ENCODE measurements around the gene FAM43B. TPM values are rescaled to one million over a fixed set of nuclear protein-coding genes. Genes with fewer than 3 reads are reported as not detected.

FAM43B gene
- total RNA-seq, 1 experiment from 2014 or later: not detected

GRCh38 chr1:20578721-20579395, 26.5 kb downstream of the FAM43B start:
- Histone ChIP-seq H3K4me3 (ENCODE audit: low read length) (no peak overlapping the region), H2AFZ (ENCODE audit: low read length) (no peak overlapping the region), H3K9me2 (replicated peaks; ENCODE audit: insufficient read depth, low read length) (no peaks in the 10 kb centered on the region), H4K20me1 (ENCODE audit: insufficient read depth, low read depth, low read length) (no peaks in the 10 kb centered on the region), H3K9me3 (ENCODE audit: low read length) (no peaks in the 10 kb centered on the region), H3K4me1 (ENCODE audit: low read length) (no peaks in the 10 kb centered on the region), H3K27ac (ENCODE audit: low read length) (no peak overlapping the region), H3K36me3 (ENCODE audit: insufficient read depth, low read length) (no peaks in the 10 kb centered on the region), H3K27me3 (ENCODE audit: low read length) (no peaks in the 10 kb centered on the region), H3K4me2 (ENCODE audit: low read depth, low read length, poor library complexity, severe bottlenecking) (no peak overlapping the region), H3K9ac (ENCODE audit: low read length) (no peak overlapping the region), H3K79me2 (ENCODE audit: low read length) (no peaks in the 10 kb centered on the region)
- DNase-seq: no peak

- Histone ChIP-seq H4K20me1 (ENCODE audit: insufficient read depth, low read depth, low read length) (no peaks in the 10 kb centered on the region), H3K36me3 (ENCODE audit: insufficient read depth, low read length) (no peaks in the 10 kb centered on the region), H3K9me3 (ENCODE audit: low read length) (no peaks in the 10 kb centered on the region), H3K27ac (ENCODE audit: low read length) (no peak overlapping the region), H3K4me1 (ENCODE audit: low read length) (no peaks in the 10 kb centered on the region), H3K79me2 (ENCODE audit: low read length) (no peaks in the 10 kb centered on the region), H2AFZ (ENCODE audit: low read length) (no peak overlapping the region), H3K4me3 (ENCODE audit: low read length) (no peak overlapping the region), H3K27me3 (ENCODE audit: low read length) (no peaks in the 10 kb centered on the region), H3K9me2 (replicated peaks; ENCODE audit: insufficient read depth, low read length) (no peaks in the 10 kb centered on the region), H3K4me2 (ENCODE audit: low read depth, low read length, poor library complexity, severe bottlenecking) (no peak overlapping the region), H3K9ac (ENCODE audit: low read length) (no peak overlapping the region)
- DNase-seq: no peak
These were observed 32.5 kb downstream of the FAM43B start for GRCh38 chr1:20584890-20585289.

- no peak for DNase-seq
- H3K9me3 ChIP-seq (ENCODE audit: low read length): no peaks in the 10 kb centered on the region
- no peaks in the 10 kb centered on the region for H3K36me3 ChIP-seq (ENCODE audit: insufficient read depth, low read length)
- H3K9me2 ChIP-seq (replicated peaks; ENCODE audit: insufficient read depth, low read length): no peaks in the 10 kb centered on the region
- no peaks in the 10 kb centered on the region for H3K4me1 ChIP-seq (ENCODE audit: low read length)
- H3K9ac ChIP-seq (ENCODE audit: low read length): no peak overlapping the region
- H3K79me2 ChIP-seq (ENCODE audit: low read length): no peaks in the 10 kb centered on the region
- H4K20me1 ChIP-seq (ENCODE audit: insufficient read depth, low read depth, low read length): no peaks in the 10 kb centered on the region
- no peak overlapping the region for H3K27ac ChIP-seq (ENCODE audit: low read length)
- H3K27me3 ChIP-seq (ENCODE audit: low read length): no peaks in the 10 kb centered on the region
- H3K4me2 ChIP-seq (ENCODE audit: low read depth, low read length, poor library complexity, severe bottlenecking): no peak overlapping the region
- no peak overlapping the region for H2AFZ ChIP-seq (ENCODE audit: low read length)
- no peak overlapping the region for H3K4me3 ChIP-seq (ENCODE audit: low read length)
These were observed 34.7 kb downstream of the FAM43B start for GRCh38 chr1:20586953-20587660.

- H3K9me3 ChIP-seq (ENCODE audit: low read length): no peaks in the 10 kb centered on the region
- no peaks in the 10 kb centered on the region for H3K79me2 ChIP-seq (ENCODE audit: low read length)
- H3K36me3 ChIP-seq (ENCODE audit: insufficient read depth, low read length): no peaks in the 10 kb centered on the region
- no peak overlapping the region for H3K4me2 ChIP-seq (ENCODE audit: low read depth, low read length, poor library complexity, severe bottlenecking)
- no peak overlapping the region for H3K9ac ChIP-seq (ENCODE audit: low read length)
- H3K4me1 ChIP-seq (ENCODE audit: low read length): no peaks in the 10 kb centered on the region
- H3K9me2 ChIP-seq (replicated peaks; ENCODE audit: insufficient read depth, low read length): no peaks in the 10 kb centered on the region
- no peak for DNase-seq
- no peak overlapping the region for H2AFZ ChIP-seq (ENCODE audit: low read length)
- no peaks in the 10 kb centered on the region for H4K20me1 ChIP-seq (ENCODE audit: insufficient read depth, low read depth, low read length)
- H3K4me3 ChIP-seq (ENCODE audit: low read length): no peak overlapping the region
- H3K27ac ChIP-seq (ENCODE audit: low read length): no peak overlapping the region
- H3K27me3 ChIP-seq (ENCODE audit: low read length): no peaks in the 10 kb centered on the region
These were observed 35.3 kb downstream of the FAM43B start for GRCh38 chr1:20587661-20588053.

GRCh38 chr1:20588634-20589225, 36.4 kb downstream of the FAM43B start, which contains the start of gene CDA:
Gene CDA, plus strand, starts transcription at chr1:20589097. Its CDS starts 33 bp downstream, at chr1:20589130.
- Histone ChIP-seq H3K27ac (ENCODE audit: low read length) (no peak within 1 kb of the TSS), H3K9ac (ENCODE audit: low read length) (no peak within 1 kb of the TSS), H3K4me1 (ENCODE audit: low read length) (no peaks in the 10 kb centered on the region), H3K36me3 (ENCODE audit: insufficient read depth, low read length) (no peaks in the 10 kb centered on the region), H3K9me3 (ENCODE audit: low read length) (no peaks in the 10 kb centered on the region), H3K79me2 (ENCODE audit: low read length) (no peaks in the 10 kb centered on the region), H3K4me2 (ENCODE audit: low read depth, low read length, poor library complexity, severe bottlenecking) (no peak within 1 kb of the TSS), H2AFZ (ENCODE audit: low read length) (no peak within 1 kb of the TSS), H4K20me1 (ENCODE audit: insufficient read depth, low read depth, low read length) (no peaks in the 10 kb centered on the region), H3K27me3 (ENCODE audit: low read length) (no peaks in the 10 kb centered on the region), H3K9me2 (replicated peaks; ENCODE audit: insufficient read depth, low read length) (no peaks in the 10 kb centered on the region), H3K4me3 (ENCODE audit: low read length) (no peak within 1 kb of the TSS)
- no peak for DNase-seq

- no peak for DNase-seq
- no peaks in the 10 kb centered on the region for H3K27me3 ChIP-seq (ENCODE audit: low read length)
- H3K9me2 ChIP-seq (replicated peaks; ENCODE audit: insufficient read depth, low read length): no peaks in the 10 kb centered on the region
- H3K9me3 ChIP-seq (ENCODE audit: low read length): no peaks in the 10 kb centered on the region
- H3K79me2 ChIP-seq (ENCODE audit: low read length): no peaks in the 10 kb centered on the region
- H4K20me1 ChIP-seq (ENCODE audit: insufficient read depth, low read depth, low read length): no peaks in the 10 kb centered on the region
- H3K4me3 ChIP-seq (ENCODE audit: low read length): no peak overlapping the region
- H3K9ac ChIP-seq (ENCODE audit: low read length): no peak overlapping the region
- no peak overlapping the region for H3K27ac ChIP-seq (ENCODE audit: low read length)
- no peak overlapping the region for H3K4me2 ChIP-seq (ENCODE audit: low read depth, low read length, poor library complexity, severe bottlenecking)
- H3K4me1 ChIP-seq (ENCODE audit: low read length): no peaks in the 10 kb centered on the region
- no peaks in the 10 kb centered on the region for H3K36me3 ChIP-seq (ENCODE audit: insufficient read depth, low read length)
- no peak overlapping the region for H2AFZ ChIP-seq (ENCODE audit: low read length)
These were observed 37.2 kb downstream of the FAM43B start for GRCh38 chr1:20589331-20590278.

- Histone ChIP-seq H3K27ac (ENCODE audit: low read length) (no peak overlapping the region), H3K9ac (ENCODE audit: low read length) (no peak overlapping the region), H3K9me2 (replicated peaks; ENCODE audit: insufficient read depth, low read length) (no peaks in the 10 kb centered on the region), H3K4me1 (ENCODE audit: low read length) (no peaks in the 10 kb centered on the region), H3K36me3 (ENCODE audit: insufficient read depth, low read length) (no peaks in the 10 kb centered on the region), H3K9me3 (ENCODE audit: low read length) (no peaks in the 10 kb centered on the region), H4K20me1 (ENCODE audit: insufficient read depth, low read depth, low read length) (no peaks in the 10 kb centered on the region), H3K4me2 (ENCODE audit: low read depth, low read length, poor library complexity, severe bottlenecking) (no peak overlapping the region), H3K27me3 (ENCODE audit: low read length) (no peaks in the 10 kb centered on the region), H3K4me3 (ENCODE audit: low read length) (no peak overlapping the region), H3K79me2 (ENCODE audit: low read length) (no peaks in the 10 kb centered on the region), H2AFZ (ENCODE audit: low read length) (no peak overlapping the region)
- DNase-seq: no peak
These were observed 38.0 kb downstream of the FAM43B start for GRCh38 chr1:20590306-20590777.

All from Karpas-422 (cell line).